MM.1S (cell line): ENCODE data around the gene FAM193B.

Experiments
- DNase-seq: peaks from one replicate; pipeline ENCODE4 v3.0.0-alpha.2; 2015
- H2AFZ ChIP-seq: fragments of 300-600 bp; sonication (generic); 2 replicates; pipeline ENCODE4 v1.6.0; 2016; ENCODE audit warnings: antibody characterized with exemption, low read length
- H3F3A ChIP-seq: fragments of 300-600 bp; sonication (generic); 2 replicates; pipeline ENCODE4 v1.6.1; 2016; ENCODE audit warnings: mild to moderate bottlenecking, antibody characterized with exemption, low read length, moderate library complexity, mixed read lengths; ENCODE audit not compliant: insufficient read depth
- H3K27ac ChIP-seq: fragments of 300-600 bp; sonication (generic); 2 replicates; pipeline ENCODE4 v1.5.1; 2016; ENCODE audit warnings: mild to moderate bottlenecking, low read length
- H3K27me3 ChIP-seq: fragments of 300-600 bp; sonication (generic); replicated peaks from 2 replicates; pipeline ENCODE4 v1.6.0; 2016; ENCODE audit warnings: low read length; ENCODE audit not compliant: insufficient read depth
- H3K36me3 ChIP-seq: fragments of 300-600 bp; sonication (generic); replicated peaks from 2 replicates; pipeline ENCODE4 v1.6.1; 2016; ENCODE audit warnings: mild to moderate bottlenecking, low read length, mixed read lengths; ENCODE audit not compliant: insufficient read depth
- H3K4me1 ChIP-seq: fragments of 300-600 bp; sonication (generic); 2 replicates; pipeline ENCODE4 v1.6.1; 2016; ENCODE audit warnings: low read length, mixed read lengths
- H3K4me2 ChIP-seq: fragments of 300-600 bp; sonication (generic); 2 replicates; pipeline ENCODE4 v1.6.0; 2016; ENCODE audit warnings: low read depth, low read length
- H3K4me3 ChIP-seq: fragments of 300-600 bp; sonication (generic); 2 replicates; pipeline ENCODE4 v1.5.1; 2016; ENCODE audit warnings: low read length, mixed read lengths
- H3K79me2 ChIP-seq: fragments of 300-600 bp; sonication (generic); 2 replicates; pipeline ENCODE4 v1.6.1; 2016; ENCODE audit warnings: mixed run types, low read length, mixed read lengths
- H3K9ac ChIP-seq: fragments of 300-600 bp; sonication (generic); 2 replicates; pipeline ENCODE4 v1.6.1; 2016; ENCODE audit warnings: low read length, mixed read lengths
- H3K9me2 ChIP-seq: fragments of 300-600 bp; sonication (generic); replicated peaks from 2 replicates; pipeline ENCODE4 v1.6.1; 2016; ENCODE audit warnings: mild to moderate bottlenecking, low read length, mixed read lengths; ENCODE audit not compliant: insufficient read depth
- H3K9me3 ChIP-seq: fragments of 300-600 bp; sonication (generic); replicated peaks from 2 replicates; pipeline ENCODE4 v1.6.1; 2016; ENCODE audit warnings: mild to moderate bottlenecking, low read length, mixed read lengths; ENCODE audit not compliant: insufficient read depth
- H4K20me1 ChIP-seq: fragments of 300-600 bp; sonication (generic); 2 replicates; pipeline ENCODE4 v1.6.1; 2016; ENCODE audit warnings: mild to moderate bottlenecking, low read length, moderate library complexity, mixed read lengths; ENCODE audit not compliant: insufficient read depth
- CTCF ChIP-seq: fragments of 300-600 bp; sonication (generic); IDR thresholded peaks from 2 replicates; pipeline ENCODE4 v1.5.1; 2016; ENCODE audit warnings: antibody characterized with exemption, low read length, mixed read lengths
- EZH2 ChIP-seq: fragments of 300-600 bp; sonication (generic); optimal IDR thresholded peaks from 2 replicates; pipeline ENCODE3; 2017; ENCODE audit warnings: low read depth, mild to moderate bottlenecking, antibody characterized with exemption, low read length, mixed read lengths
- EZH2phosphoT487 ChIP-seq: fragments of 300-600 bp; sonication (generic); IDR thresholded peaks from 2 replicates; pipeline ENCODE4 v1.6.1; 2018; ENCODE audit warnings: antibody characterized with exemption, low read length

Gene FAM193B

DNA sequence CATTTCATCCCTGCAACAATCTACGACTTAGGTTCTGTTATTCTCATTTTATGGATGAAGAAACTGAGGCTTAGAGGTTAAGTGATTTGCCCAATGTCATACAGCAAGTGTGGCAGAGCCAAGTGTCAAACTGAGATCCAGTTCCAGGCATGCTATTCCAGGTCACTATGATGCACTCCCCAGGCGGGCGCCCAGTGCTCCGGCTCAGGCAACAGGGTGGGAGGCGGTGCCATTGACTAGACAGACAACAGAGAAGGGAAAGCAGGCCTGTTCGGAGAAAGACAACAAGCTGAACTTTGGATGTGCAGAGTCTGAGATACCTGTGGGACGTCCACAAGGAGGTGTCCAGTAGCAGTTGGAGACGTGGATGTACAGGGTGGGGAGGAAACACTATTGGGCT lies 26.8 kb downstream of the FAM193B start:
- DNase-seq, result no peak
- H3K4me2 ChIP-seq, result no peak overlapping the region
- no peak overlapping the region for H3K9ac ChIP-seq
- no peaks in the 10 kb centered on the region for H3K9me3 ChIP-seq
- no peaks in the 10 kb centered on the region for H3K9me2 ChIP-seq
- no peak overlapping the region for H2AFZ ChIP-seq
- TF ChIP-seq EZH2 (no peak), CTCF (no peak), EZH2phosphoT487 (no peak)
- no peak overlapping the region for H3K4me3 ChIP-seq
- H3F3A ChIP-seq, result no peaks in the 10 kb centered on the region
- no peaks in the 10 kb centered on the region for H3K27me3 ChIP-seq
- no peaks in the 10 kb centered on the region for H3K4me1 ChIP-seq
- no peaks in the 10 kb centered on the region for H4K20me1 ChIP-seq
- no peaks in the 10 kb centered on the region for H3K36me3 ChIP-seq
- 0 out of 2 replicates have a peak, but pooled peaks cover 5% of the 10 kb centered on the region for H3K79me2 ChIP-seq
- no peak overlapping the region for H3K27ac ChIP-seq

DNA sequence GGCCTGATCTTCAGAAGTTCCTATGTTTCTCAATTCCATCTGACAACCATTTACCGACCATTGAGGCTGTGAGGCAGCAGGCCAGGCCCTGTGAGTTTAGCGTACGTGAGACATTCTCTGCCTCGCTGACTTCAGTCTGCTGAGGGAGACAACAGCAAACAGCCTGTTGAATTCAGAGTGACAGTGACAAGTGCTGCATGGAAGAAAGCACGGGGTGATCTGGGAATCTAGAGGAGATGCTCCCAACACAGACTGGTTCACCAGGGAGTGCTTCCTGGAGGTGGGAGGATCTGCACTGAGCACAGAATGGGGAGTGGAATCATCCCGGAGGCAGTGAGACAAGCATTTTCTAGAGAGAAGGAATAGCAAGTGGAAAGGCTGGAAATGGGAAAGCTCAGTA lies 27.6 kb downstream of the FAM193B start:
- 0 out of 2 replicates have a peak, but pooled peaks cover 5% of the 10 kb centered on the region for H3K79me2 ChIP-seq
- H3K9me2 ChIP-seq, result no peaks in the 10 kb centered on the region
- no peak overlapping the region for H3K4me3 ChIP-seq
- H3K36me3 ChIP-seq, result no peaks in the 10 kb centered on the region
- no peak for TF ChIP-seq CTCF
- TF ChIP-seq EZH2, result no peak
- no peak for TF ChIP-seq EZH2phosphoT487
- no peak overlapping the region for H3K9ac ChIP-seq
- no peaks in the 10 kb centered on the region for H3F3A ChIP-seq
- no peaks in the 10 kb centered on the region for H3K9me3 ChIP-seq
- no peak overlapping the region for H2AFZ ChIP-seq
- DNase-seq, result no peak
- no peak overlapping the region for H3K27ac ChIP-seq
- H3K27me3 ChIP-seq, result no peaks in the 10 kb centered on the region
- H3K4me1 ChIP-seq, result no peaks in the 10 kb centered on the region
- no peaks in the 10 kb centered on the region for H4K20me1 ChIP-seq
- no peak overlapping the region for H3K4me2 ChIP-seq

GRCh38 chr5:177526191-177526590 lies 28.2 kb downstream of the FAM193B start:
- Histone ChIP-seq H2AFZ (no peak overlapping the region), H3K9ac (no peak overlapping the region), H4K20me1 (no peaks in the 10 kb centered on the region), H3K9me2 (no peaks in the 10 kb centered on the region), H3K9me3 (no peaks in the 10 kb centered on the region), H3K4me2 (no peak overlapping the region), H3F3A (no peaks in the 10 kb centered on the region), H3K27me3 (no peaks in the 10 kb centered on the region), H3K4me1 (no peaks in the 10 kb centered on the region), H3K36me3 (no peaks in the 10 kb centered on the region), H3K4me3 (no peak overlapping the region), H3K79me2 (0 out of 2 replicates have a peak, but pooled peaks cover 5% of the 10 kb centered on the region), H3K27ac (no peak overlapping the region)
- TF ChIP-seq EZH2 (no peak), CTCF (no peak), EZH2phosphoT487 (no peak)
- DNase-seq, result no peak
